ENCODE data around the gene BCL2L12.
"Not testable (repeated sequence)": the region's sequence is repeated elsewhere in the genome, so short reads cannot be mapped to it uniquely, and the experiment has no call there.

- TF ChIP-seq POLR2A (IDR thresholded peaks at IDR 0.05; ENCODE audit: insufficient read depth in 1 of 2, low read depth in 2 of 2, low read length in 2 of 2); BRD4 (CRISPR knock-in tag; IDR thresholded peaks at IDR 0.05); NPAS2 (CRISPR knock-in tag; IDR thresholded peaks at IDR 0.05; ENCODE audit: borderline replicate concordance); ZNF431 (CRISPR knock-in tag; IDR thresholded peaks at IDR 0.05; ENCODE audit: borderline replicate concordance, low read depth); GTF2F1 (IDR thresholded peaks at IDR 0.05; ENCODE audit: low read length); ZNF597 (CRISPR knock-in tag; IDR thresholded peaks at IDR 0.05); USF2 (IDR thresholded peaks at IDR 0.05; ENCODE audit: low read depth, low read length); USF2 (CRISPR knock-in tag; IDR thresholded peaks at IDR 0.05; ENCODE audit: borderline replicate concordance); NFKBIZ (CRISPR knock-in tag; IDR thresholded peaks at IDR 0.05); CBX2 (IDR thresholded peaks at IDR 0.05; ENCODE audit: low read depth, low read length); CBX2 (CRISPR knock-in tag; IDR thresholded peaks at IDR 0.05; ENCODE audit: low read depth); ZFP36 (IDR thresholded peaks at IDR 0.05; ENCODE audit: borderline replicate concordance, low read depth, low read length, partially characterized antibody); RNF2 (conservative IDR thresholded peaks at IDR 0.05; ENCODE audit: low read depth): not testable (repeated sequence)
- TF ChIP-seq, protein P1, sequence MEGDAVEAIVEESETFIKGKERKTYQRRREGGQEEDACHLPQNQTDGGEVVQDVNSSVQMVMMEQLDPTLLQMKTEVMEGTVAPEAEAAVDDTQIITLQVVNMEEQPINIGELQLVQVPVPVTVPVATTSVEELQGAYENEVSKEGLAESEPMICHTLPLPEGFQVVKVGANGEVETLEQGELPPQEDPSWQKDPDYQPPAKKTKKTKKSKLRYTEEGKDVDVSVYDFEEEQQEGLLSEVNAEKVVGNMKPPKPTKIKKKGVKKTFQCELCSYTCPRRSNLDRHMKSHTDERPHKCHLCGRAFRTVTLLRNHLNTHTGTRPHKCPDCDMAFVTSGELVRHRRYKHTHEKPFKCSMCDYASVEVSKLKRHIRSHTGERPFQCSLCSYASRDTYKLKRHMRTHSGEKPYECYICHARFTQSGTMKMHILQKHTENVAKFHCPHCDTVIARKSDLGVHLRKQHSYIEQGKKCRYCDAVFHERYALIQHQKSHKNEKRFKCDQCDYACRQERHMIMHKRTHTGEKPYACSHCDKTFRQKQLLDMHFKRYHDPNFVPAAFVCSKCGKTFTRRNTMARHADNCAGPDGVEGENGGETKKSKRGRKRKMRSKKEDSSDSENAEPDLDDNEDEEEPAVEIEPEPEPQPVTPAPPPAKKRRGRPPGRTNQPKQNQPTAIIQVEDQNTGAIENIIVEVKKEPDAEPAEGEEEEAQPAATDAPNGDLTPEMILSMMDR (CRISPR knock-in tag; IDR thresholded peaks at IDR 0.05), result not testable (repeated sequence)
Measured at GRCh38 chr19:49719420-49719819, 53.7 kb downstream of the BCL2L12 start.

Measured in HepG2 (cell line).